Stimulated activated CD4-positive, alpha-beta T cell treated with anti-CD3 and anti-CD28 coated beads, Interleukin-12 subunit alpha, Interleukin-12 subunit beta, amount 100 ng/mL, for 48 hours (primary cell): ENCODE data around the gene ABHD5.

Experiments used
- DNase-seq, 3 donors: peaks; one replicate each; pipeline ENCODE4 v3.0.0-alpha.2; 2020; ENCODE audit warnings: low read depth in 2 of 3, low spot score in 1 of 3

ABHD5 gene

DNA sequence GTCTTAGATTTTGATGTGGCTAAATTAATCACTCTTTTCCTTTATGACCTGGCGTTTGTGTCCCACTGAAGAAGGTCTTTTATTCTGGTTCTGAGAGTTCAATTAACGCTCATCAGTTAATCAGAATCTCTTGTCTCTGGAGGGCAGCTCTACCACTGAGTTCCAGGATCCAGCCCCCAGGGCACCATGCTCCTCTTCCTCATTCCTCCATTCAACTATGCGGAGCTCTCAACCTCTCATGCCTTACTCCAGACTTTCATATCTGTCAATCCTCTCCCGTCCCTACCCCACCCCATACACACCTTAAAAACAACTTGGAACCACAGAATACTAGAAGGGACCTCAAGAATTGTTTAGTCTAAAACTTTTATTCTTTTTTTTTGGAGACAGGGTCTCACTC lies 4.8 kb upstream of the ABHD5 start:
- no peak for DNase-seq

DNA sequence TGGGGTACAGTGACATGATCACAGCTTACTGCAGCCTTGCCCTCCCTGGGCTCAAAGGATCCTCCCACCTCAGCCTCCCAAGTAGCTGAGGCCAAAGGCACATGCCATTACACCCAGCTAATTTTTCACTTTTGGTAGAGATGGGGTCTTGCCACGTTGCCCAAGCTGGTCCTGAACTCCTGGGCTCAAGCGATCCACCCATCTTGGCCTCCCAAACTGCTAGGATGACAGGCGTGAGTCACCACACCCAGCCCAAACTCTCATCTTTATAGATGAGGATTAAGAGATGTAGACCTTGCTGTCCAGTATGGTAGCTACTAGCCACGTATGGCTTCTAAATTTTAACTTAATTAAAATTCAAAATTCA lies 4.4 kb upstream of the ABHD5 start:
- no peak for DNase-seq

GRCh38 chr3:43686700-43687498 lies 3.8 kb upstream of the ABHD5 start:
- DNase-seq: no peak

- no peak for DNase-seq
These were observed 3.3 kb upstream of the ABHD5 start for GRCh38 chr3:43687499-43687811.

DNA sequence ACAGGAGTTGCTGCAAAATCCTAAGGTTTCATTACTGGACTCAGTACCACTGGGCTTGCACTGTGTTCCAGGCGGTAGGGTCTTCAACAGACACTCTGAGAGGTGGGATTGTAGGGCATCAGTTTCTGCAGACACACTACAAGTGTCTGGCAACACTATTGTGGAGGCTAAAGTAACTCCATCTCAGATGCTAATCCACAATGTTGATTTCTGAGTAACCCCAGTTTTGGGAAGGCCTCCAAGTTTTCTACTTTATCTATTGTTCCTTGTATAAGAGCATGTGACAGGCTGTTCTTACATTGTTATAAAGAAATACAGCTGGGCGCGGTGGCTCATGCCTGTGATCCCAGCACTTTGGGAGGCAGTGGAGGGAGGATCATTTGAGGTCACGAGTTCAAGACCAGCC lies 2.5 kb upstream of the ABHD5 start:
- DNase-seq: no peak

DNA sequence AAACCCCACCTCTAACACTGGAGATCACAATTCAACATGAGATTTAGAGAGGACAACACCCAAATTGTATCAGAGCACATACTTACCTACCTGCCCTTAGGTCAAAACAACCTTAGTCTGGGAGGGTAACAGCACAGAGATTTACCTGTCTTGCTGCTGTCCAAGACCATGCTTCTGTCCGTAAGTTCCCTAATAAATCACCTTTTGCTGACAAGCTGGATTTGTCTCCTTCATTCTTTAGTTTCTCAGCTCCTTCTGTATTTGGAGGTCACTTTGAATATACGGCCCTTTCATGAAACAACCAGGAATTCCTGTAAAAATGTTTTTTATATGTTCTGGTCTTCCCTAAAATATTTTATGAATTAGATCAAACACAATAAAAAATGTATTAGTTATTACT lies 1.6 kb upstream of the ABHD5 start:
- DNase-seq: no peak

- DNase-seq: no peak
These were observed 855 bp upstream of the ABHD5 start for GRCh38 chr3:43689766-43690399.

DNA sequence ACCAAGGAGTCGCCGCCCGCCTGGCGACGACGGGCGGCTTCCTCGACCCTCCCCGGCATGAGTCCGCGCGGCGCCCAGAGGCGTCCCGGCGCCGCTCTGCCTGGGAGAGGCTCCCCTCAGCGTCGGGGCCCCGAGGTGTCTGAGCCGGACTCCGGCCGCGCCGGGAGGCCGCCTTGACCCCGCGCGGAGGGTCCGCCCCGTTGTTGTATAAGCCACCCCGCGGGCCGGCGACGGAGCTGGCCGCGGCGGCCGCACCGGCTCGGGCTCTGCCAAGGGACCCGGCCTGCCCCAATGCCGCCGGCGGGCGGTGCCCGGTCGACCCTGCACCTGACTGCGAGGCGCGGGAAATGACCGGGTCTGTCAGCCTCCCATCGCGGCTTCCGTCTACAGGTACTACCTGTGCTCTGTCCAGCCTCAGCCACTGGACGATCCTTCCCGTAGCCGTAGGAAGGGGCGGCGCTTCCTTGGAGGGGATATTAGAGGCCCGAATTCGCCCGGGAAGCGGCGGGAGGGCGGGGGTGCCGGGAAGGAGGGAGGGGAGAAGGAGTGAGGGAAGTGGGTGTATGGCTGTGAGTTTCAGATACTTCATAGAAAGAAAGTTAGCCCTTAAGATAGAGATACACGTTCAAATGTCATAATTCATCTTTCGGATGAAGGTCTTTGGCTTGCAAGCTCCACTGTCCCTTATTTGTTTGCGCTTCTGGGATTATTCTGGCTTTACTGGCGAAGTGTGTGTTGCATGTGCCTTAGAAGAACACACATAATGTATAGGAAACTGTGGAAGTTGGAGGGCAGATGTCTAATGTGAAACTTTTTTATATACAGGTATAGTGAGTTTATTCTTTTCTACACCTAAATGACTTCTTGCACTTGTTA lies 620 bp downstream of the ABHD5 start:
- DNase-seq: peak in 2 of 3 donors; percentile 13 to 14

DNA sequence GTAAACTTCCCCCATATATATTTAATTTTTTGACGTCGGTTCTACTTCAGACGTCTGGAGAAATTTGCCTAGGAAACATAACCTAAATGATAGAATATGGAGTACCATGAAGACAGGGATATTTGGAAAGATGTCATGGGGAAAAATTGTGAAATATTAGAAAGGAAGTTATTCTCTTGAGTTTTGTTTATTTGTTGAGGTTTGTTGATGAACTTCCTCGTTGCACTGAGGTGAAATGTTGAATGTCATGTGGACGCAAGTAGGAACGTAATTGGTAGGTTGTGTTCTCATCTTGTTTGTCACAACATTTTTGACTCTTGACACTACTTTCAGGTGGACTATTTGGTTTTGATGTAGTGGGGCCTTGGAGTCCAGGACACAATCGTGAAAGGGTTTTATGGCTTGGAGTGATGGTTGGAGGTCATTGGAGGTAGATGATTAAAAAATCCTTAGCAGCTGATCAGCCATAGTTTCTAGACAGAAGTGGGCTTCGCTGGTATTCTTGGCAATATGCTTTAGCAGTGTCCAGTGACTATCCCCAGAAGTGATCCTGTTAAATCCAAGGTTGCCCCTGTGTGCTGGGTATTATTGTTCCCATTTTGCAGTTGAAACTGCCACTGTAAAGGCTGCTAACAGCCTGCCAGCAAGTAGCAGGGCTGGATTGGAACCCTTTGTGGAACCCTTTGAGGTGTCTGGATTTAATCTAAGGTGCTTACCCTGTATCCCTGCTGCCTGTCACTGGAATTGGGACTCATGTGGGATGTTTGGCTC lies 1.5 kb downstream of the ABHD5 start:
- DNase-seq: no peak

DNA sequence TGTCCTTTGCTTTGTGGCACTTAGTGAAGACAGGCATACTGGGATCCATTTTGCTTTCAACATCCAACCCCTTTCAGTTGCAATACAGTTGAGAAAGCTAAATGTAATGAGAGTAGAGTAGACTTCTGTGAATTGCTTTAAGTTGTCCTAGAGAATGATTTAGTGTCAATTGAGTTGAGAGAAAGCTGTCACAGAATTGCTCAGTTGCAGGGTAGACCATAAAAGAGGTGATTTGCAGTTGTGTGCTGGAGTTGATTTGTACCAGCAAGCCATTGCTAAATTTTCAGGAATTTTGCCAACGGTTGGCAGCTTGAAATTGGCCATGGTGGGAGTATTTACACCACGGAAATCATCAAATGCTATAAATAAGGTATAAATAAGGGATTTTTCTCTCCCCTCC lies 2.2 kb downstream of the ABHD5 start:
- DNase-seq: no peak

DNA sequence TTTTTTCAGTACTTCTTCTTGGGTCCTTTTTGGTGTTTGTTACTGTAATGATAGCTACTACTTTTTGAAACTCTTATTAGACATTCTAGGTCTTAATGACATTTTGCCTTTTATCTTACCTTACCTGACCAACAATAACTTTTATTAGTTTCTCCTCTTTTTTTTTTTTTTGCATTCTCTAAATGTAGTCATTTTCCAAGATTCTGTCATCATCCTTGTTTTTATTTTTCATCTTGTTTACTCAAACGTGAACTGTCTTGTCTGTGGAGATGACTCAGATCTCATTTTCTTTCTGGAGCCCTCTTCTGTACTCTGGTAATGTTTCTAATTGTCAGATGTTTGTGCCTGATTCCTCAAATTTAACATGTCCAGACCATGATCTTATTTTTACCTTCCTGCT lies 2.9 kb downstream of the ABHD5 start:
- DNase-seq: no peak

DNA sequence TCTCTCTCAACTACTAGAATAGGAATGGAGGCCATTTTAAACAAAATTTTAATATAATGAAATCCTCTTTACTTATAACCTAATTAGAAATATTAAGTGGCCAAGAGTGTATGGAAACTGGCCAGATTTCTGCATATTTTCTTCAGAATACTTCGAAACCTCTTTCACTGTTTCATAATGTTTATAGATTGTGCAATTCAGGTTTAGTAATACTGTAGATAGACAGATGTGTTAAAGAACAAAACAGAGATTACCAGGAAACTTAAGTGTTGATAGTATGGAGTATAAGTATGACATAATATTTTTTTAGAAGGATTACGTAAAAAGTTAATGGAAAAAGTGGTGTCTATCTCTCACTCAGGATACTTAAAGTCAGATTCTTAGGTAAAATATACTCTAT lies 4.7 kb downstream of the ABHD5 start:
- DNase-seq: no peak

- no peak for DNase-seq
These were observed 5.1 kb downstream of the ABHD5 start for GRCh38 chr3:43695863-43696262.

GRCh38 chr3:43696441-43696840 lies 5.7 kb downstream of the ABHD5 start:
- DNase-seq: no peak

DNA sequence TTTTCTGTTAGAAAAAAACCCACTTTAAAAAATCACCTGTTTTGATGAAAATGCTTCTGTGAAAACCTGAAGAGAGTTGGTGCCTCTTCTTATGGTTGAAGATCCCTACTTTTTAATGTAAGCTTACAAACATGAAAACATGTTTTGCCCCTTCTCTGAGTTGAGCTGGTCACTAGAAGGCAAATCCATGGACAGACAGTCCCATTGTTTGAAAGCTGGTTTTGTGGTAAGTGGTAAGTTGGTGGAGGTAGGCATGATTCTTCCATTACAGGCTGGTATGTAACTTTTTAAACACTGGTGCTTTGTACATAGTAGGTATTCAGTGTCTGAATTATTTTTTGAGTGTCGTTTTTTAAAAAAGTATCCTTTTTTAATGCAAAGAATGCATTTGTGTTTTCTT lies 6.1 kb downstream of the ABHD5 start:
- no peak for DNase-seq

DNA sequence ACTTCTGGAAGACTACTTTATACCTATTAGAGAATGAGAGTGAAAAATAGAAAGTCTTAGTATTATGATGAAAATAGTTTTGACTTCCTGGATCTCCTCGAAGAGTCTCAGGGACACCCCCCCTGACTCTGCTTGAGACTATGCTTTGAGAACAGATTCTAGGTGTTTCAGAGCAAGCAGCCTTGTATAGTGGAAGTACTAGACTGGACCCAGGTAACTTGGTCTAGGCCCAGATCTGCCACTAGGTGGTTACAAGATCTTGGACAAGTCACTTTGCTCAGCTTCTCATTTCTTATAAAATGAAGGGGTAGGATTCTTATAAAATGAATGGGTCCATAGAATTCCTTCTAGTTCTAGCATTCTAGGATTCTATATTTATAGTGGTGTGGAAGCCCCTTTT lies 9.1 kb downstream of the ABHD5 start:
- no peak for DNase-seq

- no peak for DNase-seq
These were observed 14.0 kb downstream of the ABHD5 start for GRCh38 chr3:43704697-43705096.

DNA sequence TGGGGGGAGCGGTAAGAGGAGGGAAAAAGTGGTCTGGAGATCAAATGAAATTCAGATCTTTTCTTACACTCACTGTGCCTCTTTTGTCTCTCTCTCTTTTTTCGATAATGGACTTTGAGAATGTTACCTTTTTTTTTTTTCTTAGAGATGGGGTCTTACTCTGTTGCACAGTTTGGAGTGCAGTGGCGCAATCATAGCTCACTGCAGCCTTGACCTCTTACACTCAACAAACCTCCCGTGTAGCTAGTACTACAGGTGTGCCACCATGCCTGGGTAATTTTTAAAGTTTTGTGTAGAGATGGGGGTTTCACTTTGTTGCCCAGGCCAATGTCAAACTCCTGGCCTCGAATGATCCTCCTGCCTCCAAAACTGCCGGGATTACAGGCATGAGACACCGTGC lies 15.6 kb downstream of the ABHD5 start:
- DNase-seq: no peak

GRCh38 chr3:43707266-43707665 lies 16.5 kb downstream of the ABHD5 start:
- DNase-seq: no peak

GRCh38 chr3:43707998-43708397 lies 17.3 kb downstream of the ABHD5 start:
- no peak for DNase-seq

DNA sequence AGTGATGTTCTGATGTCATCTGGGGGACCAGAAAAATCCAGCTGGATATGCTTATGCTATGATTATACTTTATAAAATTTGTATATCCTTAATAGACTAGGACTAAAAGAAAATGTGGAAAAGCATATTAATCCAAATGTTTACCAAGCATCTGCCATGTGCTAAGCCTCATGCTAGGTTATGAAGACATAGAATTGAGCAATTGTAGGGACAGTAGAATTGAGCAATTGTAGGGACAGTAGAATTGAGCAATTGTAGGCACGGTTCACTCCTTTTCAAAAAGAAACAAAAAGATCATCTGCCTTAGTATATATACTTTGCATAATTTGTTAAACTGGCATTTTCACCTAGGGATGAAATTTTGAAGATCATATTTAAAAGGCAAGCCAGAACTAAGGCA lies 18.3 kb downstream of the ABHD5 start:
- no peak for DNase-seq

- DNase-seq: no peak
These were observed 19.9 kb downstream of the ABHD5 start for GRCh38 chr3:43710607-43711006.
